Activated B cell treated with CpG ODN at 0.5 μM for 24 hours (primary cell): ENCODE measurements around the gene RYR1. TPM values are rescaled to one million over a fixed set of nuclear protein-coding genes. Genes with fewer than 3 reads are reported as not detected.

ENCODE experiments used
- ATAC-seq: fragments of 200-7000 bp; cut with Tn5 transposase; one replicate; pipeline ENCODE4 v1.10.0; 2021; ENCODE audit warnings: low read depth, mild to moderate bottlenecking, moderate library complexity
- CTCF ChIA-PET: fragments of 350-600 bp; sonication (Branson Sonifier 250); formaldehyde crosslinking; loops from one replicate; lab custom pipeline; 2021; ENCODE audit warnings: antibody characterized with exemption; lab: Charles Lee
- POLR2A ChIA-PET: fragments of 350-600 bp; sonication (Branson Sonifier 250); formaldehyde crosslinking; loops from one replicate; lab custom pipeline; 2021; ENCODE audit warnings: antibody characterized with exemption; lab: Charles Lee
- DNase-seq: peaks from one replicate; pipeline ENCODE4 v3.0.0; 2022
- H3K27ac Mint-ChIP-seq: one replicate; pipeline ENCODE4 v1.8.0; 2020; ENCODE audit warnings: mixed read lengths
- H3K27me3 Mint-ChIP-seq: one replicate; pipeline ENCODE4 v1.8.0; 2021; ENCODE audit warnings: mixed read lengths
- H3K36me3 Mint-ChIP-seq: one replicate; pipeline ENCODE4 v1.8.0; 2021; ENCODE audit warnings: low read depth, mixed read lengths
- H3K4me1 Mint-ChIP-seq: one replicate; pipeline ENCODE4 v1.8.0; 2021; ENCODE audit warnings: mixed read lengths
- H3K4me3 Mint-ChIP-seq: one replicate; pipeline ENCODE4 v1.8.0; 2020; ENCODE audit warnings: mild to moderate bottlenecking, mixed read lengths
- H3K9me3 Mint-ChIP-seq: one replicate; pipeline ENCODE4 v1.8.0; 2020; ENCODE audit warnings: mixed read lengths
- CTCF ChIP-seq: fragments of 200-600 bp; IDR thresholded peaks from one replicate; pipeline ENCODE4 v1.8.0; 2022; ENCODE audit warnings: antibody characterized with exemption, mild to moderate bottlenecking
- intact Hi-C: fragments of 100-400 bp; cut with micrococcal nuclease; formaldehyde crosslinking; loops from one replicate; pipeline ENCODE4 v1.15.1; 2024
- total RNA-seq: library from RNA; stranded (reverse); gene quantifications from 2 replicates; pipeline ENCODE4 v1.2.3, GENCODE V29; 2022

Gene RYR1
- total RNA-seq, 1 donor from 2014 or later = 4.1 TPM

GRCh38 chr19:38583985-38584305, 150.5 kb downstream of the RYR1 start:
- ChIA-PET POLR2A (interaction anchor here (1.1 kb wide), 1 partner anchor 23 kb away, joined by 5 read pairs; no protein-coding TSS in a partner anchor), CTCF (no interaction called here)
- Mint-ChIP-seq H3K4me1 (peaks cover 12% of the 10 kb centered on the region), H3K4me3 (peak overlapping the region; percentile 5), H3K27ac (peak overlapping the region; percentile 37), H3K36me3 (peaks cover 24% of the 10 kb centered on the region), H3K27me3 (no peaks in the 10 kb centered on the region), H3K9me3 (no peaks in the 10 kb centered on the region)
- no peak for ATAC-seq
- DNase-seq = no peak
- intact Hi-C loops = loop anchor here (1.0 kb wide), 1 partner anchor 27 kb away; no protein-coding TSS in a partner anchor
- no peak for TF ChIP-seq CTCF

- no peak overlapping the region for H3K4me3 Mint-ChIP-seq
- TF ChIP-seq CTCF = no peak
- DNase-seq (no peak), ATAC-seq (no peak)
- POLR2A ChIA-PET = interaction anchor here (0.6 kb wide), 1 partner anchor 21 kb away, joined by 7 read pairs; no protein-coding TSS in a partner anchor
- peaks cover 46% of the 10 kb centered on the region for H3K36me3 Mint-ChIP-seq
- CTCF ChIA-PET = no interaction called here
- H3K4me1 Mint-ChIP-seq = peaks cover 10% of the 10 kb centered on the region
- no peaks in the 10 kb centered on the region for H3K9me3 Mint-ChIP-seq
- H3K27me3 Mint-ChIP-seq = no peaks in the 10 kb centered on the region
- intact Hi-C loops = no loop called here
- H3K27ac Mint-ChIP-seq = no peak overlapping the region
Measured at GRCh38 chr19:38587562-38587961, 154.1 kb downstream of the RYR1 start.

- no peak for TF ChIP-seq CTCF
- no peak for ATAC-seq
- Mint-ChIP-seq H3K4me1 (peaks cover 7% of the 10 kb centered on the region), H3K4me3 (no peak overlapping the region), H3K9me3 (no peaks in the 10 kb centered on the region), H3K36me3 (peaks cover 49% of the 10 kb centered on the region), H3K27ac (no peak overlapping the region), H3K27me3 (no peaks in the 10 kb centered on the region)
- no peak for DNase-seq
- intact Hi-C loops = no loop called here
- ChIA-PET CTCF (interaction anchor here (0.7 kb wide), 1 partner anchor 284 kb away, joined by 3 read pairs; no protein-coding TSS in a partner anchor), POLR2A (no interaction called here)
Measured at GRCh38 chr19:38588041-38588440, 154.6 kb downstream of the RYR1 start.

- Mint-ChIP-seq H3K4me1 (no peaks in the 10 kb centered on the region), H3K9me3 (no peaks in the 10 kb centered on the region), H3K27ac (no peak overlapping the region), H3K4me3 (no peak overlapping the region), H3K36me3 (peaks cover 72% of the 10 kb centered on the region), H3K27me3 (no peaks in the 10 kb centered on the region)
- CTCF ChIA-PET = no interaction called here
- no peak for TF ChIP-seq CTCF
- intact Hi-C loops = no loop called here
- POLR2A ChIA-PET = interaction anchor here (0.6 kb wide), 1 partner anchor 20 kb away, joined by 5 read pairs; no protein-coding TSS in a partner anchor
- no peak for ATAC-seq
- DNase-seq = no peak
Measured at GRCh38 chr19:38592940-38593339, 159.4 kb downstream of the RYR1 start.

GRCh38 chr19:38596057-38596981, 162.8 kb downstream of the RYR1 start:
- DNase-seq = no peak
- H3K9me3 Mint-ChIP-seq = no peaks in the 10 kb centered on the region
- no peak for TF ChIP-seq CTCF
- H3K4me1 Mint-ChIP-seq = no peaks in the 10 kb centered on the region
- H3K4me3 Mint-ChIP-seq = no peak overlapping the region
- H3K36me3 Mint-ChIP-seq = peaks cover 66% of the 10 kb centered on the region
- POLR2A ChIA-PET = interaction anchor here (0.6 to 1.4 kb wide), 3 partner anchors 18 to 40 kb away, joined by 3 to 6 read pairs (median 6); no protein-coding TSS in a partner anchor
- CTCF ChIA-PET = no interaction called here
- no peak overlapping the region for H3K27ac Mint-ChIP-seq
- peak; percentile 42 for ATAC-seq
- intact Hi-C loops = no loop called here
- H3K27me3 Mint-ChIP-seq = no peaks in the 10 kb centered on the region
